Glutamatergic neuron (in vitro differentiated cells): ENCODE results near the gene PFDN1. TPM values are rescaled to one million over a fixed set of nuclear protein-coding genes. Genes with fewer than 3 reads are reported as not detected.

Experiments
- DNase-seq: peaks from one replicate; pipeline ENCODE4 v3.0.0; 2022
- H3K27ac Mint-ChIP-seq: one replicate; pipeline ENCODE4 v1.8.0; 2020; ENCODE audit warnings: mild to moderate bottlenecking, mixed read lengths, inconsistent platforms; ENCODE audit not compliant: unreplicated experiment
- H3K27me3 Mint-ChIP-seq: one replicate; pipeline ENCODE4 v1.8.0; 2020; ENCODE audit warnings: mild to moderate bottlenecking, moderate library complexity, mixed read lengths, inconsistent platforms; ENCODE audit not compliant: unreplicated experiment
- H3K36me3 Mint-ChIP-seq: one replicate; pipeline ENCODE4 v1.8.0; 2020; ENCODE audit warnings: mild to moderate bottlenecking, mixed read lengths, inconsistent platforms; ENCODE audit not compliant: unreplicated experiment
- H3K4me1 Mint-ChIP-seq: one replicate; pipeline ENCODE4 v1.8.0; 2020; ENCODE audit warnings: mild to moderate bottlenecking, low read depth, mixed read lengths, inconsistent platforms; ENCODE audit not compliant: unreplicated experiment
- H3K4me3 Mint-ChIP-seq: one replicate; pipeline ENCODE4 v1.8.0; 2020; ENCODE audit warnings: mild to moderate bottlenecking, mixed read lengths, inconsistent platforms; ENCODE audit not compliant: unreplicated experiment
- H3K9me3 Mint-ChIP-seq: one replicate; pipeline ENCODE4 v1.8.0; 2020; ENCODE audit warnings: mild to moderate bottlenecking, moderate library complexity, mixed read lengths, inconsistent platforms; ENCODE audit not compliant: unreplicated experiment
- total RNA-seq: library from RNA; stranded (reverse); fragmentation: NEBNext Ultra II Directional; extraction: Animal tissue kit (Norgen Biotek cat#: 25700); gene quantifications from one replicate; pipeline ENCODE4 v1.2.1, GENCODE V29; 2021; ENCODE audit not compliant: unreplicated experiment
- TF ChIP-seq, protein P1 (sequence below): fragments of 200-600 bp; sonication (generic); IDR thresholded peaks from one replicate; pipeline ENCODE4 v1.5.0; 2021; ENCODE audit not compliant: partially characterized antibody, unreplicated experiment

PFDN1 gene
- total RNA-seq, 1 donor from 2014 or later: 67.7 TPM

DNA sequence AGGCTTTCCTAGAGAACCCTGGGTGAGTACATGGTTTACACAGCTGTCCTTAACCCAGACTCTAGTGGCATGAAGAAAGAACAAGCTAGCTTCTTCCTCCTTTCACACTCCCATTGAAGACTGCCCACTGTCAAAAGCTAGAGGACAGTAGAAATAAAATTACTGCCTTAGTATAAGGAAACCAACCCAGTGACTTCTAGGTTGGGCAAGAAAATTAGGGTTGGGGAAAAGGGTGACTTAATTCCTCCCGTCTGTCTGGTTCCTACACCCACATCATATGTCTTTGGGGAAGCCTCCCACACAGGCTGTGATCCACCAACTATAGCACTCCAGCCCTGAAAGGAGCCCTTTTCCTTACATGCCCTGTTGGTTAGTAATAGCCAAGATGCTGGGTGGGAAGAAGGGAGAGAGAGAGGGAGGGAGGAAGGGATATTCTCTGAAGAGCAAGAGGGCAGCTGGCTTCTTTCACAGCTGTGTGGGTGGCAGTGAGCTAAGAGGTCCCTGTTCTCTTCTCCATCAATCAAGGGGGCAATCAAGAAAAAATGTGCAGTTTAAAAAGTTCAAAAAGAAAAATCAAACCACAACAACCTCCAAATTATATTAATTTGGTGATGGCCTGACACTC, 21.8 kb upstream of the PFDN1 start:
- Mint-ChIP-seq H3K4me1 (peaks cover 12% of the 10 kb centered on the region), H3K27ac (no peak overlapping the region), H3K27me3 (peaks cover 6% of the 10 kb centered on the region)

DNA sequence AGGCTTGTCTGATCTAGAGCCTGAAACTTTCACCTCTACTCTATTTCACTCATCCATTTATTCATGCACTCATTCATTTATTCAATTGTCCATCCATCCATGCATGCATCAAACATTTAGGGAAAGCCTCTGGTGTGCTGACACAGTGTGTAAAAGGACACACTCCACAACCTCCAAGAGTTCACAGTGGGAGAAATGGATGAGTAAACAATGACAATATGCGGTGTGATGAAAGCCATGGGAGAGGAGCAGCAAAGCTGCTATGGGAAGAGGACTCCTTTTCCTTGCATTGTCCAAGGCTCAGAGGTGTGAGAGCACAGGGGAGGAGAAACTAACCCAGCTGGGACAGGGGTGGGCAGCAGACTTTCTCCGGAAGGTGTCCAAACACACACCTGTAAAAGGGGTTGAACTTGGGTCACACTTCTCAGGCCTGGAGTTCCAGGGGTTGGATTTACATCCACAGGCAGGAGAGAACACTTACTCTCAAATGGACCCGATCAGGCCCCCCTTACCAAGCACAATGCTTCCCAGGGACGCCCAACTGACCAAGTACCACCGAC, 21.2 kb upstream of the PFDN1 start:
- Mint-ChIP-seq H3K9me3 (no peaks in the 10 kb centered on the region), H3K27ac (no peak overlapping the region), H3K36me3 (no peaks in the 10 kb centered on the region), H3K4me3 (no peak overlapping the region), H3K4me1 (peaks cover 12% of the 10 kb centered on the region), H3K27me3 (peaks cover 8% of the 10 kb centered on the region)
- no peak for DNase-seq
- TF ChIP-seq, protein P1, sequence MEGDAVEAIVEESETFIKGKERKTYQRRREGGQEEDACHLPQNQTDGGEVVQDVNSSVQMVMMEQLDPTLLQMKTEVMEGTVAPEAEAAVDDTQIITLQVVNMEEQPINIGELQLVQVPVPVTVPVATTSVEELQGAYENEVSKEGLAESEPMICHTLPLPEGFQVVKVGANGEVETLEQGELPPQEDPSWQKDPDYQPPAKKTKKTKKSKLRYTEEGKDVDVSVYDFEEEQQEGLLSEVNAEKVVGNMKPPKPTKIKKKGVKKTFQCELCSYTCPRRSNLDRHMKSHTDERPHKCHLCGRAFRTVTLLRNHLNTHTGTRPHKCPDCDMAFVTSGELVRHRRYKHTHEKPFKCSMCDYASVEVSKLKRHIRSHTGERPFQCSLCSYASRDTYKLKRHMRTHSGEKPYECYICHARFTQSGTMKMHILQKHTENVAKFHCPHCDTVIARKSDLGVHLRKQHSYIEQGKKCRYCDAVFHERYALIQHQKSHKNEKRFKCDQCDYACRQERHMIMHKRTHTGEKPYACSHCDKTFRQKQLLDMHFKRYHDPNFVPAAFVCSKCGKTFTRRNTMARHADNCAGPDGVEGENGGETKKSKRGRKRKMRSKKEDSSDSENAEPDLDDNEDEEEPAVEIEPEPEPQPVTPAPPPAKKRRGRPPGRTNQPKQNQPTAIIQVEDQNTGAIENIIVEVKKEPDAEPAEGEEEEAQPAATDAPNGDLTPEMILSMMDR: no peak

More for the DNA sequence above, 21.8 kb upstream of the PFDN1 start:
- Mint-ChIP-seq H3K4me3 (no peak overlapping the region), H3K9me3 (no peaks in the 10 kb centered on the region), H3K36me3 (no peaks in the 10 kb centered on the region)
- no peak for DNase-seq
- TF ChIP-seq, protein P1: no peak

DNA sequence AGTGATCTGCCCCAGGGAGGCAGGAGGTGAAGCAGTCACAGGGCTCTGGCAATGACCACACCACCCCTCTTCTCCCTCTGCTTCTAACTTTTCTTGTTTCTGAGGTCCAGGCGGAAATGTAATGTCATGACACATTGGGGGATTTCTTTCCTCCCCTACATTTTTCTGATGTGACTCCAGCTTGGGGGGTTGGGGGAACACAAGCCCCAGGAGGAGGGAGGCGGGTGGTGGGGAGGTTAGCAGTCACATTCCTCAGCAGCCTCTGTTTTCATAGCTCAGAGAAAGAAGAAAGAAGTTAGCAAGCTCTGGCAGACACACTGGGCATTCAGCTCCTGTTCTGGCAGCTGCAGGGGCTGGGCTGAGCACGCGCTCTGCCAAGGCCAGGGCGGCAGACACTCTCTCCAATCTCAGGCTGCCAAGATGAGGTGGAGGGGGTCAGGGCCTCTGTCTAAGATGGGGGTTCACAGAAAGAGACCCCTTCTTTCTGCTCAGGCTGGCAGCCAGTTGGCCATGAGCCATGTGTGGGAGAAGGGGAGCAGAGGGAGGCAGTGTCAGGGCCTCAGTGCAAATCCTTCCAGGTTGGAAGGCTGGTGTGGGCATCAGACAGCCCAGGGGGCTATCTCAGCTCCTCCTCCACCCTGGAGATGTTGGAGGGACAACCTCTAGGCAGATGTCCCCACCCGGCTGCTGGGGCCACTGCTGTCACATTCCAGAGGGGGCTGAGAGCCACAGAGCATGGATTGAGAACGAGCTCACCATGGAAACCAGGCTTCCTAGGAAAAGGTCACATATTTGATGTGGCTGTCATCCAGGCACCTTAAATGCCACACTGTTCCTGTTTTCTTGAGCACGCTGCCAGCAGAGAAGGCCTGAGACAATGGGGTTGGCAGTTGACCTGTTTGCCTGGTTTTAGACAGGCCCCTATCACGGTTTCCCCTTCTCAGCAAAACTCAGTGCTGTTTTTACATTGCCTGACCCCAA, 20.1 kb upstream of the PFDN1 start:
- peaks cover 12% of the 10 kb centered on the region for H3K27me3 Mint-ChIP-seq
- no peak overlapping the region for H3K4me3 Mint-ChIP-seq
- TF ChIP-seq, protein P1: no peak
- H3K4me1 Mint-ChIP-seq: peaks cover 15% of the 10 kb centered on the region
- DNase-seq: no peak
- H3K27ac Mint-ChIP-seq: no peak overlapping the region
- peaks cover 3% of the 10 kb centered on the region for H3K9me3 Mint-ChIP-seq
- H3K36me3 Mint-ChIP-seq: no peaks in the 10 kb centered on the region

DNA sequence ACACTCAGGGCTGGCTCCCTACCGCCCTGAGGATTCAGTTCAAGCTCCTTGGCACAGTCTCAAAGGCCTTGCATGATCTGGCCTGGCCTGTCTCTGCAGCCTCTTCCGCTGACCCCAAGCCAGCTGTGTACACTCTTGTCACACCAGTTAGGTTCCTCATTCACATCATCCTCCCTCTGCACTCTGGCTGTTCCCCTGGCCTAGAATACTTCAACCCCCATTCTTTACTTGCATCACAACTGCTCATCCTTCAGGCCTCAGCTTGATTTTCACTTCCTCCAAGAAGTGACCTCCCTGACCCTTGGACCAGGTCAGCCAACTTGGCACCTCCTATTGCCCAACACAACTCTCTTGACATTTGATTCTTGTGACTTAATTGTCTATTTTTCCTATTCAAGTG, 18.9 kb upstream of the PFDN1 start:
- DNase-seq: no peak
- peaks cover 9% of the 10 kb centered on the region for H3K4me1 Mint-ChIP-seq
- TF ChIP-seq, protein P1: no peak
- peaks cover 10% of the 10 kb centered on the region for H3K27me3 Mint-ChIP-seq
- no peaks in the 10 kb centered on the region for H3K36me3 Mint-ChIP-seq
- peaks cover 3% of the 10 kb centered on the region for H3K9me3 Mint-ChIP-seq
- no peak overlapping the region for H3K4me3 Mint-ChIP-seq
- no peak overlapping the region for H3K27ac Mint-ChIP-seq

DNA sequence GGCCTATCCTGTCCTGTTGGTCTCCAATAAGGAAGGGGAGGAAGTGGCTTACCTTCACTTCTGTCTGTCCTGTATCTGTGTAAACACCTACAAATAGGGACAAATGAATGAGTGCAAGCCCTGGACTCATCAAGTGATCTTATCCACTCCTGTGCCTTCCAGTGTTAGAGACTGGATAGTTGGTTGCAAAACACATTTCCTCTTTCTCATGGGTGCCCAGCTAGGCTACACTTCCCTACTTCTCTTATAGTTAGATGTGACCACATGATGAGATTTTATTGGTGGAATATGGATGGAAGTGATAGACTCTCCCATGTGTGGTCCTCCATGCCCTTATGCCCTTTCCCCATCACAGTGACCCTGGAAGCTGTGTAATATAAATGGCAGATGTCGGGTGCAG, 16.9 kb upstream of the PFDN1 start:
- Mint-ChIP-seq H3K4me1 (peaks cover 9% of the 10 kb centered on the region), H3K9me3 (peaks cover 3% of the 10 kb centered on the region), H3K27me3 (peaks cover 10% of the 10 kb centered on the region), H3K36me3 (no peaks in the 10 kb centered on the region), H3K27ac (no peak overlapping the region), H3K4me3 (no peak overlapping the region)
- TF ChIP-seq, protein P1: no peak
- no peak for DNase-seq
